T-helper 17 cell (primary cell): ENCODE measurements around the gene ELAC1. TPM values are rescaled to one million over a fixed set of nuclear protein-coding genes. Genes with fewer than 3 reads are reported as not detected.
A peak's percentile ranks its signal among the peaks of the same experiment; 100 is the strongest.

Source experiments
- ATAC-seq: fragments of 150-1000 bp; cut with Tn5 transposase; 2 replicates; pipeline ENCODE4 v1.10.0; 2021; ENCODE audit warnings: mild to moderate bottlenecking, moderate library complexity
- DNase-seq, 3 donors: peaks; one replicate each; pipeline versions ENCODE4 v3.0.0 to v3.0.0-alpha.2; 2020 to 2021
- H3K9me3 ChIP-seq: one replicate; pipeline ENCODE4 v1.7.0; 2013; ENCODE audit warnings: low read length, mild to moderate bottlenecking; ENCODE audit not compliant: control insufficient read depth, poor library complexity, severe bottlenecking
- H3K27ac Mint-ChIP-seq: one replicate; pipeline ENCODE4 v1.8.0; 2022; ENCODE audit warnings: mild to moderate bottlenecking, moderate library complexity, mixed read lengths
- H3K27me3 Mint-ChIP-seq: one replicate; pipeline ENCODE4 v1.8.0; 2022; ENCODE audit warnings: mixed read lengths
- H3K36me3 Mint-ChIP-seq: one replicate; pipeline ENCODE4 v1.8.0; 2022; ENCODE audit warnings: low read depth, mixed read lengths
- H3K4me1 Mint-ChIP-seq: one replicate; pipeline ENCODE4 v1.8.0; 2022; ENCODE audit warnings: mild to moderate bottlenecking, mixed read lengths
- H3K4me3 Mint-ChIP-seq: one replicate; pipeline ENCODE4 v1.8.0; 2022; ENCODE audit warnings: mild to moderate bottlenecking, moderate library complexity, mixed read lengths
- total RNA-seq, 4 donors: library from RNA in 2 of 4; stranded (reverse) in 2 of 4; gene quantifications; one replicate each; pipeline ENCODE4 v1.2.3 and lab custom pipeline; 2022 to 2026

Gene ELAC1
- total RNA-seq, 2 donors from 2014 or later: 4.4 to 5.6 TPM

- H3K4me3 Mint-ChIP-seq: no peak overlapping the region
Measured at GRCh38 chr18:51011709-51012108, 43.9 kb downstream of the ELAC1 start.

DNA sequence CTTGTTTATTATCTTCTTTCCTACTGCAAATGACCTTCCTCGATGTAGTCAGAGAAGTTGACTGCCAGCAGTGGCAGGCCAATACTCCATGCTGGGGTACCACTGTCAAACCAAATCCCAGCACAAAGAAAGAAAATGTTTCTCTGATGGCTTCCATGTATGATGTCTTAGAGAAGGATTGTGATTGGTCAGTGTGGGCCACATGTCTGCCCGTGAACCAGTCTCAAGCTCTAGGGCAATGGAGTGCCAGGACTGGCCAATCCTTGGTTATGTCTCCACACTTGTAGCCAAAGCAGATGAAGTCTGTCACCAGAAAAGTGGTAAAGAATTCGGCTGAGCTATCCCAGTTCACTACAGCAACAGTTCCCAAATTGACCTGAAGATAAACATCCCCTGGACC lies 44.6 kb downstream of the ELAC1 start:
- H3K27ac Mint-ChIP-seq: no peak overlapping the region
- ATAC-seq (no peak), DNase-seq (no peak)
- H3K9me3 ChIP-seq: no peaks in the 10 kb centered on the region
- no peaks in the 10 kb centered on the region for H3K27me3 Mint-ChIP-seq
- H3K4me1 Mint-ChIP-seq: peaks cover 5% of the 10 kb centered on the region
- no peaks in the 10 kb centered on the region for H3K36me3 Mint-ChIP-seq
- H3K4me3 Mint-ChIP-seq: no peak overlapping the region

More at GRCh38 chr18:51011709-51012108, 43.9 kb downstream of the ELAC1 start:
- no peaks in the 10 kb centered on the region for H3K36me3 Mint-ChIP-seq
- H3K27ac Mint-ChIP-seq: no peak overlapping the region
- H3K9me3 ChIP-seq: no peaks in the 10 kb centered on the region
- no peak for ATAC-seq
- peaks cover 5% of the 10 kb centered on the region for H3K4me1 Mint-ChIP-seq
- DNase-seq: no peak
- H3K27me3 Mint-ChIP-seq: no peaks in the 10 kb centered on the region

GRCh38 chr18:51013259-51013658 lies 45.4 kb downstream of the ELAC1 start:
- Mint-ChIP-seq H3K27ac (no peak overlapping the region), H3K4me1 (peaks cover 7% of the 10 kb centered on the region), H3K36me3 (no peaks in the 10 kb centered on the region), H3K27me3 (no peaks in the 10 kb centered on the region), H3K4me3 (no peak overlapping the region)
- no peaks in the 10 kb centered on the region for H3K9me3 ChIP-seq
- DNase-seq (no peak), ATAC-seq (no peak)

DNA sequence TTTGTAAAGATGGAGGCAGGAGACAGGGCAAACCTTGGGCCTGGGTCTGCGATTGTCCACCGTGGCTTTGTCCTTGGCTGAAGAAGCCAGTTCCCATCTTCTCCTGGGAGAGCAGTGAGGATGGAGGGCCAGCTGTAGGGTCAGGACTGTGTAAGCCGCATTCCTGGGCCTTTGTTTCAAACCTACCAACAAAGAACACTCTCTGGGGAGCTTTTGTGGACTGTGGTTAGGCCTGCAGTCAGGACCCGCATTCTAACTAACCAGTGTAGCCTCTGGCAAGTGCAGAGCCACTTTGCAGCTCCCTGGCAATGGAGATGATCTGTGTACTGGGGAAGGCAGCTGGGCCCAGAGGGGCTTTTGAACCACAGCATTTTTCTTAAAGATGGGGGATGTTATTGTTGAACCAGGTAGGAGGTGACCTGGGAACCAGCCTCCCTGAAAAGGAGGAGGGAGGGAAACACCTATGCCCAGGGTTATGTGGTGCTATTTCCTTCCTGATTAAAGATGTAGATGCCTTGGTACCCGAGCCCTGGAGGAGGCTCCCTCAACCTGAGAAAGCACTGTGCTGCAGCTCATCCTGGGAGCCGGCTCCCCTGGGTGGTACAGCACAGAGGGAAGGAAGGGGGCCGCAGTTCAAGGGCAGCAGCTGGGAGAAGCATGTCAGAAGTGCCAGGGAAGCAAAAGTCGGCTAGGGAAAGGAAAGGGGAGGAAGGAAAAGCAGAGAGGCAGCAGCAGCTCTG lies 49.5 kb downstream of the ELAC1 start:
- Mint-ChIP-seq H3K27me3 (no peaks in the 10 kb centered on the region), H3K27ac (peak overlapping the region; percentile 47), H3K36me3 (no peaks in the 10 kb centered on the region), H3K4me1 (peaks cover 5% of the 10 kb centered on the region), H3K4me3 (no peak overlapping the region)
- no peaks in the 10 kb centered on the region for H3K9me3 ChIP-seq
- no peak for DNase-seq
- ATAC-seq: no peak

- Mint-ChIP-seq H3K4me1 (peaks cover 5% of the 10 kb centered on the region), H3K36me3 (peaks cover 5% of the 10 kb centered on the region), H3K27ac (no peak overlapping the region), H3K27me3 (no peaks in the 10 kb centered on the region), H3K4me3 (no peak overlapping the region)
- ATAC-seq: no peak
- no peaks in the 10 kb centered on the region for H3K9me3 ChIP-seq
- no peak for DNase-seq
Measured at GRCh38 chr18:51020536-51020935, 52.7 kb downstream of the ELAC1 start.

- Mint-ChIP-seq H3K27me3 (no peaks in the 10 kb centered on the region), H3K4me1 (peaks cover 5% of the 10 kb centered on the region), H3K4me3 (no peak overlapping the region), H3K27ac (no peak overlapping the region), H3K36me3 (peaks cover 5% of the 10 kb centered on the region)
- no peaks in the 10 kb centered on the region for H3K9me3 ChIP-seq
- ATAC-seq (no peak), DNase-seq (no peak)
Measured at GRCh38 chr18:51021226-51021965, 53.6 kb downstream of the ELAC1 start.

DNA sequence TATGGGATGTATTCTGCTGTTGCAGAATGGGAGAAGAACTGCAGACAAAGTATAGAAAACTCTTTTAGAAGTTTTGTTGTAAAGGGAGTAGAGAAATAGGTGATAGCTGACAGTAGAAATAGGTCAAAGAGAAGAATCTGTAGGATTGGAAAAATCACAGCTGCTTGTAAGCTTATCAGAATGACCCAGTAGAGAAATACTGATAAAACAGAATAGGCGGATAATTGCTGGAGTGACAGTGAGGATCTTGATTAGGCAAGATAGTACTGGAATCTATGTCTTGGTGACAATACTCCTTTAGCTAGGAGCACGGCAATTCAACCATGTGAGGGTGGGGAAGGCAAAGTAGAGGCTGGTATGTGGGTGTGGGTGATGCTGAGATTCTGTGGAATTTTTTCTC lies 57.7 kb downstream of the ELAC1 start:
- H3K36me3 Mint-ChIP-seq: peaks cover 5% of the 10 kb centered on the region
- DNase-seq (no peak), ATAC-seq (no peak)
- H3K27me3 Mint-ChIP-seq: no peaks in the 10 kb centered on the region
- no peaks in the 10 kb centered on the region for H3K9me3 ChIP-seq
- H3K4me1 Mint-ChIP-seq: peaks cover 25% of the 10 kb centered on the region
- H3K4me3 Mint-ChIP-seq: no peak overlapping the region
- H3K27ac Mint-ChIP-seq: no peak overlapping the region

GRCh38 chr18:51028201-51028805 lies 60.5 kb downstream of the ELAC1 start:
- no peak for DNase-seq
- H3K27me3 Mint-ChIP-seq: no peaks in the 10 kb centered on the region
- ATAC-seq: no peak
- H3K27ac Mint-ChIP-seq: peak overlapping the region; percentile 97
- H3K4me1 Mint-ChIP-seq: peaks cover 33% of the 10 kb centered on the region
- peak overlapping the region; percentile 94 for H3K4me3 Mint-ChIP-seq
- no peaks in the 10 kb centered on the region for H3K9me3 ChIP-seq
- peaks cover 8% of the 10 kb centered on the region for H3K36me3 Mint-ChIP-seq

DNA sequence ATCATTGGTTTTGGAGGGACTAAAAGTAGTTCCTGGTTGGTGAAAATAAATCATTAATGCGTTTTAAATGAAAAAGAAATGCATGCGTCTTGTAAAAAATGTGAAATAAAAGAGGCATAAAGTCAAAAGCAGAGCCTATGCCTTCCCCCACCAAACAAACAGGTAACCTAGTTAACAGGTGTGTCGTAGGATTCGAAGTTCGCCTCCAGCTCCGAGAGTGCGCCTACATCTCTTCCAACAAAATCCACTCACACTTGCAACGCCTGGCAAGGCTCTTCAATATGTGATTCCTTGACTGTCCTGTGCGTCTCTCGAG lies 61.5 kb downstream of the ELAC1 start:
- ATAC-seq: no peak
- peak overlapping the region; percentile 97 for H3K27ac Mint-ChIP-seq
- H3K9me3 ChIP-seq: no peaks in the 10 kb centered on the region
- H3K36me3 Mint-ChIP-seq: peaks cover 3% of the 10 kb centered on the region
- DNase-seq: no peak
- H3K27me3 Mint-ChIP-seq: no peaks in the 10 kb centered on the region
- peaks cover 40% of the 10 kb centered on the region for H3K4me1 Mint-ChIP-seq
- H3K4me3 Mint-ChIP-seq: peak overlapping the region; percentile 94

- DNase-seq (peak; percentile 97 to 99 (median 98)), ATAC-seq (peak; percentile 80)
- H3K9me3 ChIP-seq: no peaks in the 10 kb centered on the region
- Mint-ChIP-seq H3K36me3 (peaks cover 3% of the 10 kb centered on the region), H3K4me1 (peaks cover 46% of the 10 kb centered on the region), H3K4me3 (peak within 1 kb of the TSS; percentile 98), H3K27me3 (no peaks in the 10 kb centered on the region), H3K27ac (peak within 1 kb of the TSS; percentile 97)
Measured at GRCh38 chr18:51029694-51030536, 62.1 kb downstream of the ELAC1 start, which contains the start of gene SMAD4. Gene SMAD4, plus strand, starts transcription at chr18:51030213. Its CDS starts 16,834 bp downstream, at chr18:51047047.

GRCh38 chr18:51030537-51031258 lies 62.9 kb downstream of the ELAC1 start:
- no peaks in the 10 kb centered on the region for H3K27me3 Mint-ChIP-seq
- DNase-seq: peak; percentile 64 to 76 (median 71)
- peak; percentile 78 for ATAC-seq
- H3K4me1 Mint-ChIP-seq: peaks cover 49% of the 10 kb centered on the region
- H3K27ac Mint-ChIP-seq: peak overlapping the region; percentile 97
- peaks cover 3% of the 10 kb centered on the region for H3K36me3 Mint-ChIP-seq
- H3K4me3 Mint-ChIP-seq: peak overlapping the region; percentile 98
- H3K9me3 ChIP-seq: no peaks in the 10 kb centered on the region

- no peaks in the 10 kb centered on the region for H3K9me3 ChIP-seq
- no peaks in the 10 kb centered on the region for H3K27me3 Mint-ChIP-seq
- no peak overlapping the region for H3K27ac Mint-ChIP-seq
- peaks cover 3% of the 10 kb centered on the region for H3K36me3 Mint-ChIP-seq
- H3K4me3 Mint-ChIP-seq: peak overlapping the region; percentile 70
- DNase-seq (no peak), ATAC-seq (no peak)
- peaks cover 53% of the 10 kb centered on the region for H3K4me1 Mint-ChIP-seq
Measured at GRCh38 chr18:51032193-51032592, 64.4 kb downstream of the ELAC1 start.
